GM19099 (cell line): Measurements from ENCODE around the gene ZNF581.
A peak's percentile ranks its signal among the peaks of the same experiment; 100 is the strongest.

ENCODE experiments used
- POLR2A ChIP-seq: IDR thresholded peaks from 3 replicates; pipeline ENCODE4 v1.6.1; 2011; ENCODE audit warnings: low read depth; ENCODE audit not compliant: insufficient read length; ENCODE audit errors: extremely low read depth

Gene ZNF581

DNA sequence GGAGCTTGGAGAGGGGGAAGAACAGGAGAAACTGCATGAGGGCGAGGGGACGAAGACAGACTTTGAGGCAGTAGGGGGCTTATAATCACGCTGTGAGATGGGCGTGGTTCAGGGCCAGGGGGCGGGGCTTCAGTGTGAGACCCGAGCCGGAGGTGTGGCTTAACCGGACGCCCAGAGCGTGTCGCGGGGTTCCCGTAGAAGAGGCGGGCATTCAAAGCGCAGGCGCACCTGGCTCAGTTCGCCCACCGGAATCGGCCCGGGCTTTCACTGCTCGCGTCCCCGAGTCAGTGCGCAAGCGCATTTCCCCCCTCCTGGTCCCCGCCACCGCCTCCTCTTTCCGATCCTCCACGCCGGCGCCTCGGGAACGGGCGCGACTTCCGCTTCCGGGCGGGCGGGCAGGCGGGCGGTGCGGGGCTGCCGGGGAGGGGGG is 38.2 kb upstream of the ZNF581 start:
- no peak for TF ChIP-seq POLR2A

DNA sequence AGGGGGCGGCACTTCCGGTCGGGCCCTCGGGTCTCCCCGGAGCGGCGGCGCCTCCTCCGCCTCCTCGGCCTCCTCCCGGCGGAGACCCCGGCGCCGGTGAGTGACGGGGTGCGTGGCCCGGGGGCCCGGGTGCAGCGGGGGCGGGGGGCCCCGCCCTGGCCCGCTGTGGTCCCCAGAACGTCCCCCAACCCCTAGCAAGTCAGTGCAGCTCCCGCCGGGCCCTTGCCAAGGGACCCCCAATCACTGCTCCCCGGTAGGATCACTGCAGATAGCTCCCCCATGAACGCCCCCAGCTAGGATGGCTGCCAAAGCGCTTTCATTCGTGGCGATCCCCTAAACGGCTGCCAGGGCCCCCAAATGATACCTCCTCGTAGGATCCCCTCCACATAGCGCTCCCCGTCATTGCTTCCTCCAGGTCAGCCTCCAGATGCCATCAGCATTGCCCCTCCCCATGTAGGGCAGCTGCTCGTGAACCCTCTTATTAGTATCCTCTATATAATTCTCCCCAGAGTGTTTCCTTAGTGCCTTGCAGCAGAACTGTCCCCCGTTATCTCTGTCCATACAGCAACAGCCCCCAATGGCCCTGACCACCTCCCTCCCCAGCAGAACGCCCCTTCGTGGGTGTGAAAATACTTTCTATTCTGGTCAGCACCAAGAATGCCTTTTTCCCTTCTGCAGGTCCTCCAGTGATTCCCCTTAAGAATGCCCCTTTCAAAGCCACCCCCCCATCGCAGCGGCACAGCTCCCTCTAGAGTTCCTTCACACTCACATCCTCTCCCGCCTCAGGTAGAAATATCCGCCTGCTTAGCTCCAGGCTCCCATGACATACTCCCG is 37.6 kb upstream of the ZNF581 start, which contains the start of gene ZNF865:
Gene ZNF865, plus strand, starts transcription at position 11 of the 834 bp plus-strand sequence. CDS start 7,972 bp downstream, outside the sequence.
- peak; percentile 42 for TF ChIP-seq POLR2A

DNA sequence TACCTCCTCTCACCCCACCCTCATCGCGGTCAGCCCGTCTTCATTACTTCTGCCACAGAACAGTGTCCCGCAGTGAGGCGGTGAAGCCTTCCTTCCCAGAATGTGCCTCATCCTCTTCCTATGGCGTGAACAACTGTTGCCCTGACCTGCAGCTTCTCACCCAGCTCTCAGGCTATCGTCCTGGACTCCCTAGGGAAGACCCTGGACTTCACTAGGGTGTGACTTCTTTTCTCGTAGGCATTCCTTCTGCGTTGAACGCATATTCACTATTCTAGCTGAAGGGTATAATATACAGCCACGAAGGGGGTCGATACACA is 37.0 kb upstream of the ZNF581 start:
- TF ChIP-seq POLR2A: no peak

DNA sequence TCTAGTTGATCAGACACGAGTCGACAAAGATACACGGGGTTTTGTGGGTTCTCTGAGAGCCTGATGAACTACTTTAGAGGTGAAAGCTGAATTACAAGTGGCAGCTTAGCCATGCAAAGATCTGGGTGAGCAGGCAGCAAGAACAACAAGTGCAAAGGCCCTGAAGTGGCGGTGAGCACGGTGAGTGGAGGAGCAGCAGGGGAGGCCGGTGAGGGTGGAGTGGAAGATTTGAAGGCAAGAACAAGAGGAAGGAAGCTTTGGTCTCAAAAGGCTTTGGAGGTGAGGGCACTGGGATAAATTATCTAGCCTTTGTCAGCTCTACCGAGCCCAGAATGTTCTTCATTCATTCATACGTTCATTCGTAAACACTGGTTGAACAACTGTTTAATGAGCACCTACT is 36.6 kb upstream of the ZNF581 start:
- no peak for TF ChIP-seq POLR2A

DNA sequence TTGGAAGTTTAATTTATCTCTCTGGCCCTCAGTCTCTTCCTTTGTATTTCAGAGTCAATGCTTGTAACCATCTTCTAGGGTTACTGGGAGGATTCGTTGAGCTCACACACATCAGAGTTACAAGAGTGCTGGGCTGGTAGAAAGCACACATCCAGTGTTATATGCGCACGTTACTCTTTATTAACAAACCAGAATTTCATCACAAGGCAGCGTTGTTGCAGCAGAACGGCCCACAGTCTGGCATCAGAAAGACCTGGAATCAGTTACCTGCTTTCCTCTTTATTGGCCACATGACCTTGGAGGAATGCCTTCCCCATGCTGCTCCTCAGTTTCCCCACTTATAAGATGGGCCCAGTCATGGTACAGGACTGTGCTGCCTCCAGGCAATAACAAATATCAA is 34.1 kb upstream of the ZNF581 start:
- TF ChIP-seq POLR2A: no peak

DNA sequence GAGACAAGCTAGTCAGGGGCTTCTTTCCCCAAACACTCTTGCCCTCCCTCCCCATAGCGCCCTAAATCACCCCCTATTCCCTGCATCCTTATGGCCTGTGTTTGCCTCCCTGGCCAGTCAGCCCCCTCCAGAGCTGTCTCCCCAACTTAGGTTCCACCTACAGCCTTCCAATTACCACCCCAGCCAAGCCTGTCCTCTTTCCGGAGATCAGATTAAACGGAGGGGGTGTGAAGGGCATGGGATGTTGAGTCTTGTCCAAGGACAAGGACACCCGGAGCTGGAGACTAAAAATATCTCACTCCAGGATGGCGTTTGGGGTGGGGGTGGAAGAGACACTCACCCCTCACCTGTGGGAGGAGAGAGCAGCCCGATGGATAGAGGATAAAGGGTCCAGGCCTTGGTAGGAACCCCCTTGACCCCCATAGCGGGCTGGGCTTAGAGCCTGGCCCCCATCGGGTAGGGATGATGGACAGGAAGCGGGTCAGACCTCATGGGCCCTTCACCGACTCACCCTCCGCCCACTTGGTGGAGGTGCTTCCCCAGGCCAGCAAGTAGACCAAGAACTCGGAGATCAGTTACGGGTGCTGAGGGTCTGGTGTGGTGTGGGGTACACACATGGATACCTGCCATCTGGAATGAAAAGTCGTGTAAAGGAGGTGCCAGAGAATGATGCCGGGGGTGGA is 32.0 kb upstream of the ZNF581 start:
- no peak for TF ChIP-seq POLR2A

DNA sequence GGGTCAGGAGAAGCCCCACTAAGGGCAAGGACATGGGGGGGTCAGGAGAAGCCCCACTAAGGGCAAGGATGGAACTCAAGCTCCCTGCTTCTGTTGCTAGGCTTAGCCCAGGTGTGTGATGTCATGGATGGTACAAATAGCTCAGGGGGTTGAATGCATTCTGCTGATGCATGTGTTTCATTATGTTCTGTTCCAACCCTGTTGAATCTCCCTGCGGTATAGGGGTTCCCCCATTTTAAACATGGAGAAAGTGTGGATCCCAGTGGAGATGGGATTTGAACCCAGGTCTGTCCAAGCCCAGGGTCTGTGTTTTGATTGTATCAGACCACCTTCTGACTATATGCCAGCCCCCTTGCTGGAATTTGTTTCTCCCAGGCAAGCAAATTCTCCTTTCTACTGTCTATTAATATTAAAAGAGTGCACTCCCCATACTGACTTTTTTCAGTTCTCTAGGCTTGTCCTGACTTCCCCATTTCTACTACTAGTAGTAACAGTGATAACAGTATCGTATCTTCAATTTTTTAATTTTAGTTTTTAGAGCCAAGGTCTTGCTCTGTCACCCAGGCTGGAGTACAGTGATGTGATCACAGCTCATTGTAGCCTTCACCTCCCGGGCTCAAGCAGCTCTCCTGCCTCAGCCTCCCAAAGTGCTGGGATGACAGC is 31.3 kb upstream of the ZNF581 start:
- TF ChIP-seq POLR2A: no peak

DNA sequence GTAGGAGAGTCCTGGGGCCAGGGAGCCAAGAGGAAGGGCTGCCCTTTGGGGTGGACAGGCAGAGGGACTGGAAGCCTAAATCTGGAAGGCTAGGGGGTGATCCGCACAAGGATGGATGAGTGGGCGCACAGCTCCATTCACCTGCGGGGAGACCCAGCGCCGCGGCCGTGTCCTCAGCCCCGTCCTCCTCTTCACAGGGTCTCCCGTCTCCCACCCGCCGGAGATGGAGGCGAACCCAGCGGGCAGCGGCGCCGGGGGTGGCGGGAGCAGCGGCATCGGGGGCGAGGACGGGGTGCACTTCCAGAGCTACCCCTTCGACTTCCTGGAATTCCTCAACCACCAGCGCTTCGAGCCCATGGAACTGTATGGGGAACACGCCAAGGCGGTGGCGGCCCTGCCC is 30.1 kb upstream of the ZNF581 start:
- TF ChIP-seq POLR2A: no peak

DNA sequence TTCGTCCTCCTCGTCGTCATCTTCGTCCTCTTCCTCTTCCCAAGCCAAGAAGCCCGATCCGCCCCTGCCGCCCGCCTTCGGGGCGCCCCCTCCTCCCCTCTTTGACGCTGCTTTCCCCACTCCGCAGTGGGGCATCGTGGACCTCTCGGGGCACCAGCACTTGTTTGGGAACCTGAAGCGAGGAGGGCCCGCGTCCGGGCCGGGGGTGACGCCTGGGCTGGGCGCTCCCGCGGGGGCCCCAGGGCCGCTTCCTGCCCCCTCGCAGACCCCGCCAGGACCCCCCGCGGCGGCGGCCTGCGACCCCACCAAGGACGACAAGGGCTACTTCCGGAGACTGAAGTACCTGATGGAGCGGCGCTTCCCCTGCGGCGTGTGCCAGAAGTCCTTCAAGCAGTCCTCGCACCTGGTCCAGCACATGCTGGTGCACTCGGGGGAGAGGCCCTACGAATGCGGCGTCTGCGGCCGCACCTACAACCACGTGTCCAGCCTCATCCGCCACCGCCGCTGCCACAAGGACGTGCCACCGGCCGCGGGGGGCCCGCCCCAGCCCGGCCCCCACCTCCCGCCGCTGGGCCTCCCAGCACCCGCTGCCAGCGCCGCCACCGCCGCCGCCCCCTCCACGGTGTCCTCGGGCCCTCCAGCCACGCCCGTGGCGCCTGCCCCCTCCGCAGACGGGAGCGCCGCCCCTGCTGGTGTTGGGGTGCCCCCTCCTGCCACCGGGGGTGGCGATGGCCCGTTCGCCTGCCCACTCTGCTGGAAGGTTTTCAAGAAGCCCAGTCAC is 29.3 kb upstream of the ZNF581 start:
- no peak for TF ChIP-seq POLR2A

DNA sequence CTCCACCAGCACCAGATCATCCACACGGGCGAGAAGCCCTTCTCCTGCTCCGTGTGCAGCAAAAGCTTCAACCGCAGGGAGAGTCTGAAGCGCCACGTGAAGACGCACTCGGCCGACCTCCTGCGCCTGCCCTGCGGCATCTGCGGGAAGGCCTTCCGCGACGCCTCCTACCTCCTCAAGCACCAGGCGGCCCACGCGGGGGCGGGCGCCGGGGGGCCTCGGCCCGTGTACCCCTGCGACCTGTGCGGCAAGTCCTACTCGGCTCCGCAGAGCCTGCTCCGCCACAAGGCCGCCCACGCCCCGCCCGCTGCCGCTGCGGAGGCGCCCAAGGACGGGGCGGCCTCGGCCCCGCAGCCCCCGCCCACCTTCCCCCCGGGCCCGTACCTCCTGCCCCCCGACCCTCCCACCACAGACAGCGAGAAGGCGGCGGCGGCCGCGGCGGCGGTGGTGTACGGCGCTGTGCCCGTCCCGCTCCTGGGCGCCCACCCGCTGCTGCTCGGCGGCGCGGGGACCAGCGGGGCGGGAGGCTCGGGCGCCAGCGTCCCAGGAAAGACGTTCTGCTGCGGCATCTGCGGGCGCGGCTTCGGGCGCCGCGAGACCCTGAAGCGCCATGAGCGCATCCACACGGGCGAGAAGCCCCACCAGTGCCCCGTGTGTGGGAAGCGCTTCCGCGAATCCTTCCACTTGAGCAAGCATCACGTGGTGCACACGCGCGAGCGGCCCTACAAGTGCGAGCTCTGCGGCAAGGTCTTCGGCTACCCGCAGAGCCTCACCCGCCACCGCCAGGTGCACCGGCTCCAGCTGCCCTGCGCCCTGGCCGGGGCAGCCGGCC is 28.5 kb upstream of the ZNF581 start:
- TF ChIP-seq POLR2A: no peak

DNA sequence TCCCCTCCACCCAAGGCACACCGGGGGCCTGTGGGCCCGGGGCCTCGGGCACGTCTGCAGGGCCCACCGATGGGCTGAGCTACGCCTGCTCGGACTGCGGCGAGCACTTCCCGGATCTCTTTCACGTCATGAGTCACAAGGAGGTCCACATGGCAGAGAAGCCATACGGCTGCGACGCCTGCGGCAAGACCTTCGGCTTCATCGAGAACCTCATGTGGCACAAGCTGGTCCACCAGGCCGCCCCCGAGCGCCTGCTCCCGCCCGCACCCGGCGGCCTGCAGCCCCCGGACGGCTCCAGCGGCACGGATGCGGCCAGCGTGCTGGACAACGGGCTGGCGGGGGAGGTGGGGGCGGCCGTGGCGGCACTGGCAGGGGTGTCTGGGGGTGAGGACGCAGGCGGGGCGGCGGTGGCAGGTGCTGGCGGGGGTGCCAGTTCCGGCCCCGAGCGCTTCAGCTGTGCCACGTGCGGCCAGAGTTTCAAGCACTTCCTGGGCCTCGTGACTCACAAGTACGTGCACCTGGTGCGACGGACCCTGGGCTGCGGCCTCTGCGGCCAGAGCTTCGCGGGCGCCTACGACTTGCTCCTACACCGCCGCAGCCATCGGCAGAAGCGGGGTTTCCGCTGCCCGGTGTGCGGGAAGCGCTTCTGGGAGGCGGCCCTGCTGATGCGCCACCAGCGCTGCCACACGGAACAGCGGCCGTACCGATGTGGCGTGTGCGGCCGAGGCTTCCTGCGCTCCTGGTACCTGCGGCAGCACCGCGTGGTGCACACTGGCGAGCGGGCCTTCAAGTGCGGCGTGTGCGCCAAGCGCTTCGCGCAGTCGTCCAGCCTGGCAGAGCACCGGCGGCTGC is 27.7 kb upstream of the ZNF581 start:
- no peak for TF ChIP-seq POLR2A

DNA sequence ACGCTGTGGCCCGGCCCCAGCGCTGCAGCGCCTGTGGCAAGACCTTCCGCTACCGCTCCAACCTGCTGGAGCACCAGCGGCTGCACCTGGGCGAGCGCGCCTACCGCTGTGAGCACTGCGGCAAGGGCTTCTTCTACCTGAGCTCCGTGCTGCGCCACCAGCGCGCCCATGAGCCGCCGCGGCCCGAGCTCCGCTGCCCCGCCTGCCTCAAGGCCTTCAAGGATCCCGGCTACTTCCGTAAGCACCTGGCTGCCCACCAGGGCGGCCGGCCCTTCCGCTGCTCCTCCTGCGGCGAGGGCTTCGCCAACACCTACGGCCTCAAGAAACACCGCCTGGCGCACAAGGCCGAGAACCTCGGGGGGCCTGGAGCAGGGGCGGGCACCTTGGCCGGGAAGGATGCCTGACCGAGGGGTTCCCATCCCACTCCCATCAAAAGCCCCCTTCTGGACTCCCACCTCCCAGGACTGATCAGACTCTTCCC is 27.0 kb upstream of the ZNF581 start:
- no peak for TF ChIP-seq POLR2A

DNA sequence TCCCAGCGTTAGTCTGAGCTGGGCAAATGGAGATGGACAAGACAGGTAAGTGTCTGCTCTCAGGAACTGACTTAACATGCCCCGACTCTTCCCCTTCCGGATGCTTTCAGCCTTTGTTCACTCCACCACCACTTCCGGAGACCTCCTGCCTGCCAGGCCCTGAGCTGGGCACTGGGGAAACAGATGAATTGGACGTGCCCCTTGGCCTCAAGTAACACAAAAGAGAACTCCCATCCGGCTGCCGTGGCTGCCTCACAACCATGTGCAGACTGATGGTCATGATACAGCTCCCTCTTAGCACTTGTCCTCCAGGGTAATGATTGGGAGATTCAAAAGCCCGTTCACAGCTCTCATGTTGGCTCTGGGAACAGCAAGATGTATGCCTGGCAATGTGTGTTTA is 26.0 kb upstream of the ZNF581 start:
- TF ChIP-seq POLR2A: no peak

DNA sequence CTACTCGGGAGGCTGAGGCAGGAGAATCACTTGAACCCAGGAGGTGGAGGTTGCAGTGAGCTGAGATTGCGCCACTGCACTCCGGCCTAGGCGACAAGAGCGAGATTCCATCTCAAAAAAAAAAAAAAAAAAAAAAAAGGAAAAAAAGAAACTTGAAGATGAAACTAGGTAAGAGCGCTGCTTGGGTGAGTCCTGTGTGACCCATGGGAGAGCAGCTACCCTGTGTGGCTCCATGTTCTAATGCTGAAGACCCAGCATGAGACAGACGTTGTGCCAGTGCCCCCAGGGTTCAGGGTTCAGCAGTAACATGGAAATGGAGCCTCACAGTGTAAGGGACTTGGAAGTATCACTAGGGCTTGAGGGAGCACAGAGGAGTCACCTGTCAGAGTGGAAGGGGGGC is 25.0 kb upstream of the ZNF581 start:
- no peak for TF ChIP-seq POLR2A

DNA sequence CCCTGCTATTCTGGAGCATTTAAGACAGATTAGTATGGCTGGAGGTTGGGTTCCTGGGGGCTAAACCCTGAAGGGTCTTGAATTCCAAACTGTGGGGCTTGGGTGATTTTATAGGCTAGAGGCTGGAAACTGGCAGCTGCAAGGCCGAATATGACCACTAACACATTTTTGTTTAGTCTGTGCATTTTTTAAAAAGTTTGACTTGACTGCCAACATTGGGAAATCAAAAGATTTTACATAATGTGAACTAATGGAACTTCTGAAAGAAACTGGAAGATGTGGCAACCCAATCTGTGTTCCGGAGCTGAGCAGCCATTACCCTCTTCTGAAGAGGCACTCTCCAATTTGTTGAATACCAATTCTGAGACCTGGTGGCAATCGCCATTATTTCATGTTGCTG is 24.2 kb upstream of the ZNF581 start:
- no peak for TF ChIP-seq POLR2A
